RWPE2 (cell line): ENCODE results near the gene TIMM10B.

ENCODE experiments used
- ATAC-seq: fragments of 200-7000 bp; cut with Tn5 transposase; 3 replicates; pipeline ENCODE4 v1.9.1; 2021; ENCODE audit warnings: low read depth
- DNase-seq: peaks from one replicate; pipeline ENCODE4 v3.0.0-alpha.2; 2020; ENCODE audit warnings: low spot score
- H3K27ac ChIP-seq: fragments of 450-650 bp; 2 replicates; pipeline ENCODE4 v1.5.1; 2017; ENCODE audit warnings: mild to moderate bottlenecking; ENCODE audit not compliant: poor library complexity, severe bottlenecking
- H3K27me3 ChIP-seq: fragments of 250-450 bp; sonication (Bioruptor Pico); 2 replicates; pipeline ENCODE4 v1.5.1; 2021; ENCODE audit warnings: mild to moderate bottlenecking, moderate library complexity; ENCODE audit not compliant: insufficient read depth, poor library complexity, severe bottlenecking
- H3K36me3 ChIP-seq: fragments of 250-450 bp; sonication (Bioruptor Pico); 2 replicates; pipeline ENCODE4 v1.5.1; 2020; ENCODE audit warnings: low read depth, mild to moderate bottlenecking, moderate library complexity
- H3K4me1 ChIP-seq: fragments of 250-450 bp; sonication (Bioruptor Pico); 2 replicates; pipeline ENCODE4 v1.5.1; 2021; ENCODE audit warnings: mild to moderate bottlenecking, moderate library complexity; ENCODE audit not compliant: insufficient read depth, poor library complexity, severe bottlenecking
- H3K4me3 ChIP-seq: fragments of 250-450 bp; sonication (Bioruptor Pico); 2 replicates; pipeline ENCODE4 v1.5.1; 2021; ENCODE audit warnings: mild to moderate bottlenecking, moderate library complexity; ENCODE audit not compliant: severe bottlenecking
- H3K9me3 ChIP-seq: fragments of 250-450 bp; sonication (Bioruptor Pico); 2 replicates; pipeline ENCODE4 v1.5.1; 2021; ENCODE audit warnings: mild to moderate bottlenecking, moderate library complexity; ENCODE audit not compliant: severe bottlenecking
- TF ChIP-seq, protein P1 (sequence below): fragments of 450-650 bp; IDR thresholded peaks from one replicate; pipeline ENCODE4 v1.5.1; 2017; ENCODE audit warnings: mild to moderate bottlenecking, moderate library complexity; ENCODE audit not compliant: poor library complexity, severe bottlenecking

TIMM10B gene

DNA sequence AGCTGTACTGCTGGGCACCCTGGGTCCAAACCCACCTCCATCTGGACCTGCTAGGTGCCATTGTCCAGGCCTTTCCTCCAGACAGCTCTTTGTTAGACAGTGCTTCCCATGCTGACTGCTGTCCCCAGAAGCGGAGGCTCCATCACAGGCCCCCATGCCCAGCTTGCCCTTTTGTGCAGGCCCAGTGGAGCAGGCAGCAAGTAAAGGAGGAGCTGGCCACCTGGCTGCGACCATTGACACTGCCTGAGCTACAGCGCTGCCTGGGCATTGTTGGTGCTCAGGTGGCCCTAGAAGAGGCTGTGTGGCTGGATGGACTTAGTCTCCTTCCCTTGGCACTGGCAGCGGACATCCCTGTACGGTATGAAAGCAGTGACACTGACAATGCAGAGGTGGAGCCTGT is 17.2 kb downstream of the TIMM10B start:
- H3K27me3 ChIP-seq, result no peaks in the 10 kb centered on the region
- TF ChIP-seq, protein P1, sequence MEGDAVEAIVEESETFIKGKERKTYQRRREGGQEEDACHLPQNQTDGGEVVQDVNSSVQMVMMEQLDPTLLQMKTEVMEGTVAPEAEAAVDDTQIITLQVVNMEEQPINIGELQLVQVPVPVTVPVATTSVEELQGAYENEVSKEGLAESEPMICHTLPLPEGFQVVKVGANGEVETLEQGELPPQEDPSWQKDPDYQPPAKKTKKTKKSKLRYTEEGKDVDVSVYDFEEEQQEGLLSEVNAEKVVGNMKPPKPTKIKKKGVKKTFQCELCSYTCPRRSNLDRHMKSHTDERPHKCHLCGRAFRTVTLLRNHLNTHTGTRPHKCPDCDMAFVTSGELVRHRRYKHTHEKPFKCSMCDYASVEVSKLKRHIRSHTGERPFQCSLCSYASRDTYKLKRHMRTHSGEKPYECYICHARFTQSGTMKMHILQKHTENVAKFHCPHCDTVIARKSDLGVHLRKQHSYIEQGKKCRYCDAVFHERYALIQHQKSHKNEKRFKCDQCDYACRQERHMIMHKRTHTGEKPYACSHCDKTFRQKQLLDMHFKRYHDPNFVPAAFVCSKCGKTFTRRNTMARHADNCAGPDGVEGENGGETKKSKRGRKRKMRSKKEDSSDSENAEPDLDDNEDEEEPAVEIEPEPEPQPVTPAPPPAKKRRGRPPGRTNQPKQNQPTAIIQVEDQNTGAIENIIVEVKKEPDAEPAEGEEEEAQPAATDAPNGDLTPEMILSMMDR, result no peak
- ATAC-seq (no peak), DNase-seq (no peak)
- H3K27ac ChIP-seq, result no peak overlapping the region
- H3K9me3 ChIP-seq, result no peaks in the 10 kb centered on the region
- peaks cover 47% of the 10 kb centered on the region for H3K36me3 ChIP-seq
- H3K4me3 ChIP-seq, result no peak overlapping the region
- H3K4me1 ChIP-seq, result no peaks in the 10 kb centered on the region

DNA sequence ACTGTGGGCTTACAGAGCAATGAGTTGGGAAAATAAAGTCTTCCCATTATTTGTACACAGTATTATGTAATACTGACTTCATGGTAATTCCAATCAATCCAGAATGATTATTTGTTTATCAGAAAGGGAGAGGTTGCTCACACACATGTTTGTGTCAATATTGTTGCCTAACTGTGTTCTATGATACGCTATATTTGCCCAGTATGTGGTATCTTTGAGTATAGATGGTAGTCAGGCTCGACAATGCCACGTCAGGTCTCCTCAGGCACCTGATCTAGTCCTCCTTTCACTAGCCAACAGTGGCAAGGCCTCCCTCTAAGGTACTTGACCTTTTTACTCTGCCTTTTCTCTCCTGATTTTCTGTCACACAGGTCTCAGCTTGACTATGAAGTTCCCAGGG is 21.1 kb downstream of the TIMM10B start:
- ATAC-seq, result no peak
- Histone ChIP-seq H3K9me3 (no peaks in the 10 kb centered on the region), H3K36me3 (peaks cover 41% of the 10 kb centered on the region), H3K27me3 (no peaks in the 10 kb centered on the region), H3K4me1 (no peaks in the 10 kb centered on the region), H3K27ac (no peak overlapping the region), H3K4me3 (no peak overlapping the region)
- TF ChIP-seq, protein P1, result no peak
- no peak for DNase-seq

GRCh38 chr11:6504166-6504565 is 22.9 kb downstream of the TIMM10B start:
- no peaks in the 10 kb centered on the region for H3K27me3 ChIP-seq
- no peak overlapping the region for H3K27ac ChIP-seq
- TF ChIP-seq, protein P1, result no peak
- H3K36me3 ChIP-seq, result peaks cover 38% of the 10 kb centered on the region
- ATAC-seq (no peak), DNase-seq (no peak)
- H3K9me3 ChIP-seq, result no peaks in the 10 kb centered on the region
- no peaks in the 10 kb centered on the region for H3K4me1 ChIP-seq
- no peak overlapping the region for H3K4me3 ChIP-seq

DNA sequence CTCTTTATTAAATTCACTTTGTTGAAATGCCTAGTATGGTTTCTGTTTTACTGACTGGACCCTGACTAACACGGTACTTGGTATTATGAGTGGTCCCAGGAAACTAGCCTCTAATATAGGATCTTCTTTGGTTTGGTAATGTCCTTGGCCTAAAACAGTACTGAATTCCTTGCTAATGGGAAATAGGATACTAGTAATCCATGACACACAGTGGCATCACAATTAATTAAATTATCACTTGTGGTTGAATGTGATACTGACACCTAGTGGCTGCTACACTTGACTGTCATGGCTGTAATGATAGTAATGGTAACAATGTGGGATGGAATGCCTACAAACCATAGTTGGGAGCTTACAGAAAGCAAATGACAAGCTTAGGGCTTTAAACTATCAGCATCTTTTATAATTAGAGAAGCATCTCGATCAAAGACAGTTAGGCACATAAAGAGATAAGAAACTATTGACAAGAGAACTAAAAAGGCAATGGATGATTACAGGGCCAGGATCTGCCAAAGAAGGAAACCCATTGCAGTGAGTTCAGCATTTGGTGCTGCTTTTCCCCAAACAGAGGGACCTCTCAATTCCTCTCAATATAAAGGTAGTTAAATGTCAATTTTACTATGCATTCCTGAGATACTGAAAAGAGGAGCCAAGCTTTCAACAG is 24.4 kb downstream of the TIMM10B start:
- no peak overlapping the region for H3K4me3 ChIP-seq
- no peaks in the 10 kb centered on the region for H3K27me3 ChIP-seq
- peaks cover 30% of the 10 kb centered on the region for H3K36me3 ChIP-seq
- no peak overlapping the region for H3K27ac ChIP-seq
- no peaks in the 10 kb centered on the region for H3K9me3 ChIP-seq
- TF ChIP-seq, protein P1, result peak; percentile 82
- peak; percentile 83 for ATAC-seq
- H3K4me1 ChIP-seq, result no peaks in the 10 kb centered on the region
- no peak for DNase-seq

GRCh38 chr11:6516865-6517264 is 35.6 kb downstream of the TIMM10B start:
- no peaks in the 10 kb centered on the region for H3K27me3 ChIP-seq
- DNase-seq (no peak), ATAC-seq (no peak)
- H3K27ac ChIP-seq, result no peak overlapping the region
- peaks cover 9% of the 10 kb centered on the region for H3K36me3 ChIP-seq
- TF ChIP-seq, protein P1, result no peak
- no peaks in the 10 kb centered on the region for H3K4me1 ChIP-seq
- H3K9me3 ChIP-seq, result no peaks in the 10 kb centered on the region
- H3K4me3 ChIP-seq, result no peak overlapping the region
